Right renal cortex interstitium (tissue), 3 donors: ENCODE results near the gene CACNA2D3. TPM values are rescaled to one million over a fixed set of nuclear protein-coding genes. Genes with fewer than 3 reads are reported as not detected.

Experiments used
- DNase-seq, 3 donors: peaks; one replicate each; pipeline ENCODE4 v3.0.0-alpha.2; 2013; ENCODE audit warnings: low read depth in 3 of 3, low spot score in 2 of 3
- polyA plus RNA-seq, 3 donors: library from polyadenylated mRNA; unstranded; fragments of 120-200 nt; gene quantifications; one replicate each; pipeline ENCODE4 v1.2.1, GENCODE V29; 2013; ENCODE audit not compliant: insufficient read length in 3 of 3

CACNA2D3 gene
- polyA plus RNA-seq, 3 donors: 1.4 to 1.8 (median 1.6) TPM

DNA sequence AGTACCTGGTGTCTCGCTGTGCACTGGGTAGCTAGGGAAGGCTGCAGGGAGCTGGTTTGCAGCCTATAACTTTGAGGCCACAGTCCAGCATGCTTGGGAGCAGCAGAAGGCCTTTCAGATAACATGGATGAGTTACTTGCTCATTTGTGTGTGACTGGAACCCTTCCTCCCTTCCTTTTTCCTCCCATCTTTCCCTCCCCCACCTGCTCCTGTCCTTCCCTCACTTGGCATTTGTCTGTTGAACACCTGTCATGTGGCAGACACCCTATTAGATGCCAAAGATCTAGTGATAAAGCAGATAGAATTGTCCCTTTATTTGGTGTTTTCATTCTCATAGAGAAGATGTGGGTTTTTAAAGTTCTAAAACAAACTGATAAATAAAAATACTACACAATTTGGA, 733.9 kb downstream of the CACNA2D3 start:
- no peak for DNase-seq

DNA sequence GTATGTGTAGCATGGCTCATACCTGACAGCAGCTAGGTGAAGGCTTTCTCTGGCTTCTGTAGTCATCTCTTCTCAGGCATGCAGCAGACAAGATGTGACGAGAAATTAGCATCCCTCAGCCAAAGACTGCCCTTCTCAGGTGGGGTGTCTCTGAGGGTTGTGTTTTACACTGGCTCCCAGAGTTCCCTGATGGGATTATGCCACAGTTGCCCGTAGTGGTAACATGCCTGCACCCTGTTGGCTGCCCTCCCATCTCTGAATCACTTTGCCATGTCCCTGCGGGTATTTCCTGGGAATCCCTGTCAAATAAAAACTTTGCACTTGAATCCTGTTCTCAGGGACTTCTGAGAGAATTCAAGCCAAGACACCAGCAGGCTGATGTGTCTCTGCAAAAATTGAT, 735.0 kb downstream of the CACNA2D3 start:
- DNase-seq: no peak

DNA sequence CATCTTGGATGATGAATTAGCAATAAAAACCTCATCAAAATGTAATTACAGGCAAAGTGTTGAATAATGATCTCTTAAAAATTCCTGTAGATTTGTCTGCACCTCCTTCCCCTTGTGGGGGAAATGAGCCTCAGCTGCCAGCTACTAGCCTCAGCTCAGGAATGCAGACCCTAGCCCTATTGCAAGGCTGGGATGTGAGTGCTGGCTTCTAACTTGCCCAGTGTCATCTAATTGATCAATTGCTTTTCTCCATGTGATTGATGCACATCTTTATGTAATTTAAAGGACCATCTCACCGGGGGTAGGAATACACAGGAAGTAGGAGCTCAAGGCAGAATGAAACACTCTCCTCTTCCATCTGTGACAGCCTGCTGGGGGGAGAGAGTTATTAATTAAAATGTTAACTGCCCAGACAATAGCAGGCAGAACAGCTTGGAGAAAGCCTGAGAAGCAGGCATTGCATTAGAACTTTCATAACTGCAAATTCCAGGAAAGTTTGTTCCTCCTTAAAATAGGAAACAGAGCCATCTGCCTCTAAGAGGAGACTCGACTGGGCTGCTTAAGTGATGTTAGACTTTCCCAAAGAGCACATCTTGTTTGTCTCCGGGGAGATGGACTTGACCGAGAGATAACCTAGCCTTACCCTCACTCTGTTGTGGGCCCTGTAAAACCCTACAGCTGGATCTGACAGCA, 735.9 kb downstream of the CACNA2D3 start:
- no peak for DNase-seq

DNA sequence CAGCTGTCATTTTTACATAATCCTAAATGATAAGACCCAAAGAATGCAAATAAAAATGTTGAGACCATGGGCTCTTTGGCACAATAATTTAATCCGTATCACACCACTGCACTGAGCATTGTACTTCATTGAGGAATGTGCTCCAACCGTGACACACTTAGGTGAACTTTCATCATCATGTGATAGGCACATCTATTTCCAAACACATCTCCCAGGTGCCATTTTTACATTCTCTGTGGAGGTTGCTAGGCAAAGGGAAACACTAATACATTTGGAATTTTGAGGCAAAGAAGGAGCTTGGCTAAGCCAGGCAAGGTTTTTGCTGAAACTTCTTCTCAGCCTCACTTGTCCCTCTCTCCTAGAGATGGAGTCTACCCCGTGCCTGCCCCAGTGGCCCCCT, 736.8 kb downstream of the CACNA2D3 start:
- no peak for DNase-seq

DNA sequence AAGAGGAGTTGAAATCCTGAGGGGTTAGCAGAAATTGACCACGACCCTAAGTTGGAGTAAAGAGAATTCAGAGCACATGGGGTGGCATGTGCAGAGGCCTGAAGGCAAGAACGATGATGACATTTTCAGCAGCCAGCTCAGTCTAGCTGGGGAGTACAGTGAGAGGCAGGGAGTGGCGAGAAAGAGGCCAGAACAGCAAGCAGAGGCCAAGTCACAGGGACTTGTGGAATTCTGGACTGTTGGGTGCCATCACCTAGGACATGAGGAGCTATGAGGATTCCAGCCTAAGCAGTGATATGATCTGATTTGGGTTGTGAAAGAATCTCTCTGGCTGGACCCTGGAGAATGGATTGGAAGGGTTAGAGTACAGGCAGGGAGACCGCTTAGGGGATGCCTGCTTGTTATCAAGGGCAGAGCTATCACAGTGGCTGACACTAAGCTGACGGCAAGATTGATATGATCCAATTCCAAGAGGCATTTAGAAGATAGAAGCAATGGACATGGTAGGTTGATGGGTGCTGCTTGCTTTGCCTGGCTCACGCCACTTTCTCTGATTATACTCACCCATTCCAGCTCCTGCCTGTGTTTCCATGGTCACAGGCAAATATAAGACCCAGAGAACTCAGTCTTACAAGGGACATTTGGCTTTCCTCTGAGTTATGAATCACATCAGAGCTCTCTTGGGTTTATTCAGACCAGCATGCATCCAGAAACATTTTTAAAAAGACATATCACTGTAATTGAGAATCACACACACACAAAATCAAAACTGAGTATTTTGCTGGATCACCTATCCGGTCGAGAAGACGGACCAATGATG, 739.1 kb downstream of the CACNA2D3 start:
- DNase-seq: no peak

DNA sequence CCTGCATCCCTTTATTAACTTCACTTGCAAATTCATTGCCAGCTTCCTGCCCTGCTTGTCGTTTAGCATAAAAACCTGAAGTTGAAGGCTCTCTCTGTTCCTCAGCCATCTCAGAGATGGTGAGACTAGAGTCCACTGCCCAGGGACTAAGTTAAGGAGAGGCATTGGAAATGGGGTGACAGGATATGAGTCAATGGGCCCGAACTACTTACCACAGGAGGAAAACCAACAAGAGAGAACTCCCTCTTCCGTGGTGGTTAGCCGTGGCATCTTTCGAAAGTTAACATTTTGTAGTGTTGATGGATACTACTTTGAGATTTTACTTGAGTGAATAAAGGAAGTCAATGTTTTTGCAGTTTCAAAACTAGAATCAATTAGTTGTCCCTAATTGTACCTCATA, 740.2 kb downstream of the CACNA2D3 start:
- DNase-seq: no peak

DNA sequence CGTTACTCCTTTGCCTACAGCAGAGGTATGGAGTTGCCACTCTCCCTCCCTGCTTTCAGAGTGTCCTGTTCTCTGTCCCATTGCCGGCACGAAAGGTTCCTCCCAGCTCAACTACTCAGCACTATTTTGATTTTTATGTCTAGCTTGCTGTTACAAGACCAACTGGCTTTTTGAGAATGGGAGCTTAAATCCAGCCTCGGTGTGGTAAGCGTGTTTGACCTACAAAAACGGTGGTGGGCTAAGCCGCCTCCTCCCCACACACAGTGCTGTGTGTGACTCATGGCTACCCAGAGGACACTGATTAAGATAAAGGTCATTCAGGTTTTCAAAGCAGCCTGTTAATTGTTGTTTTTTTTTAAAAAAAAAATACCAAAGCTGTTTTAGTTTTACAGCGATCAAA, 741.0 kb downstream of the CACNA2D3 start:
- DNase-seq: no peak

DNA sequence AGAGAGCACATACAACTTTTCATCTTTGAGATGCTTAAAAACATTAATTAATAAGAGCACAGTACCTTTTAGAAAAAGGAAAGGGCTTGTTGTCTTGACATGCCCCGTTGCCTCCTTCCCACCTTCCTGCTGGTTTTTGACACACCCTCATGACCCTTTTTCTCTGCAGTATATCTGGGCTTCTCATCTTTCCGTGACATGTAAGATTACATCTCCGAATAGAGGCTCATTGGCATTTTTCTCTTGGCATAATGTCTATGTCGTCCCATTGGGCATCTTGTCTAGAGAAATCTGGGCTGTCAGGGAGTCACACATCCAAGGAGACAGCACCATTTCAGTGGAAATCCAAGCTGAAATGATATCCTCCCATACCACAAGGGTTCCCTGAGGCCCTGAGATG, 741.4 kb downstream of the CACNA2D3 start:
- no peak for DNase-seq

DNA sequence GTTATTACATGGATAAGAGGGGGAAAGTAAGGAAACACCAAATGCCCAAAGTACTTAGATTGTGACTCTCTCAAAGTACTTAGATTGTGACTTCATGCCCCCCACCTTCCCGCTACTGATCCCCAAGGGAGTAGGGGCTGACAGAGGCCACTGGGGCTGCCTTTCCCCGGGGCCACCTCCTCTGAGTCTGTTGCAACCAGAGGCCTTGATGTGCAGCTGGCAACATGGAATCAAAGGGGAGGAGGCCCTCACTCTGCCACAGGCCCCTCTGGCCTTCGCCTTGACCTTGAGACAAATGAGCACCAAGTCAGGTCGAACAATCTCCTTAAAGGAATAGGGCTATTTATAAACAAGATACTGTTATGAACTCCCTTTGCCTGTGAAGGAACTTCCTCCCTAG, 743.0 kb downstream of the CACNA2D3 start:
- DNase-seq: no peak

DNA sequence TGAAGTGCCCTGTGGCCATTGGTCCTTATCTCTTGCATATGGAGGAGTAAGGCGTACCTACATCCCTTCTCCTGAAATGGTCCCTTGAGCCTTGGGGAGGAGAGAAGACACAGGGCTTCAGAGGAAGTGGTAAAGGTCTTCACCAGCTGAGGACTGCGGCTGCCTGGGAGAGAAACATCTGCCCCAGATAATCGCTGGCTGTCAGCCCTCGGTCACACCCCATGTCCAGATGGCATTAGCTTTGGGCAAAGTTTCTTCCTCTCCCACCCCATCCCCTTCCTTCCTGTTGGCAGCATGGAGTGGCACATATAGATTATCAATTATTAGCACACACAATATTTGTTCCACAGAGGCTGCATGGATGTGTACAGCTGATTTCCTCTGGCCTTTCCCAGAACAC, 743.9 kb downstream of the CACNA2D3 start:
- DNase-seq: no peak

DNA sequence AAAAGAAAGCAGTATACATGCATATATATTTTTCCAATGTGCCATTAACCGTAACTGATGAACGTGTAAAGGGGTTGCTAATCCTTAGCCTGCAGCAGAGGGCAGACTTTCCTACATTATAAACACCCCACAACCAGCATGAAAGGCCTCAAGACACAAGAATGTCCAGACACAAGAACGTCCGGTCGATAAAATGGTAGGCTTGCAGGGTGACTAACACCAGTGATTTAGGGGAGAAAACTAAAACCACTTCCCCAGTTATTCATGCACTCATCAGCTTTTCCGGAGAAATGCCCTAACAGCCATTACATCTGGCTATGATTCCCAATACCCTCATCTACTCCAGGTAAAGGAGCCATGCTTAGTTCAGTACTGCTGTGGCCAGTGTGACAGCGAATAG, 748.1 kb downstream of the CACNA2D3 start:
- peak in 1 of 3 donors; percentile 38 for DNase-seq

DNA sequence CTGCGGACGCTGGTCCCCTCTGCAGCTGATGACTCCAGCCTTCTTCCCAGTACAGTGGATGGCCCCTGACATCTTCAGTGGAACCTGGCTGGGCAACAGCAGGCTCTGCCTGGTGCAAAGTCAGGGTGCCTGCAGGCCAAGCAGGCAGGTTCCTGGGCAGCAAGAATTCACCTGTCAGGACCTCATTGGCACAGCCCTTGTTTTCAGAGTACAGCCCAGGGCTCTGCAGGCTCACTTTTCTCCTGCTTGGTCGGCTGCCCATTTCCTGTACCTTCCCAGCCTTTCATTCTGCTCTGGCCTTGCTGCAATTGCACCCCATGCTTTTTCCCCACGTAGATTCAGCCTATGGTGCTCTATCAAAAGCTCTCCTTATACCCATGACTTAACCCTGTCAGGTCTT, 749.5 kb downstream of the CACNA2D3 start:
- DNase-seq: no peak

DNA sequence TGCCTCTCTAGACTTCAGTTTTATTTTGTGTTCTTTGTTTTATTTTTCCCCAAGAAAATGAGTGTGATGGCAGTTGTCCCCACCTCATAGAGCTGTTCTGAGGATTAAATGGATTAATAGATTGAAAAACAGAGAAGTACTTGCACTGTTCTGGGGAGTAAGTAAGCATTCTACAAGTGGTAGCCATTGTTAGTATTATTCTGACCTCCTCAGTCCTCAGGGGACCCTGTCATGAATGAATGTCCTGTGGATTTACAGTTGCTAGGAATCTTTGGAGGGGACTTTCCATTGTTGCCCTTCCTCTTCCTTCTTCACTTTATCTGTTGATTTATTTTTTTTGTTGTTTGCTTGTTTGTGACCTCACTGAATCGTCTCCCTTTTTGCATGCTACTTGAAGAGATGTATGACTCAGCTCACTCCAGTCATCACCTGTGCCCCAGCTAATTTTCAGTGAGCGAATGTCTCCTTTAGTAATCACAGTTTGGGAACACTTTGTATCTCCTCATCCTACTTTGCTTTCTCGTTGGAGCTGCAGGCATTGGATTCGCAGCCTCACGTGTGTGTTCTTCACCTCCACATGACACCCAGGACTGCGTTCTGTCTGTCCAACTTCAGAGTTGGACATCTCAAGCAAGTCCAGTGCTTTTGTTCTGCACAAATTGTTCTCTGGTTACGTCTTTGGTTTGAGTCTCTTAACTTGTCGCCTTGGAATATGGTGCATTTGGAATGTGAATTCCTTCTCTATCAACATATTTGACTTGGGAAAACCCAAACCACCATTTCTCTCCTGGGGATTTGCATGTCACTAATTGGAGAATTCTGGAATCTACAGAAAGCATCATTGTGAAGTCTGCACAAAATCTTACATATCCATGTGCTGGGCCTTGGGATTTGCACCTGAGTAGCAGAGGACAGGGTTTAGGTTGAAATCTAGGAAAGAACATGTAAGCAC, 751.0 kb downstream of the CACNA2D3 start:
- no peak for DNase-seq

DNA sequence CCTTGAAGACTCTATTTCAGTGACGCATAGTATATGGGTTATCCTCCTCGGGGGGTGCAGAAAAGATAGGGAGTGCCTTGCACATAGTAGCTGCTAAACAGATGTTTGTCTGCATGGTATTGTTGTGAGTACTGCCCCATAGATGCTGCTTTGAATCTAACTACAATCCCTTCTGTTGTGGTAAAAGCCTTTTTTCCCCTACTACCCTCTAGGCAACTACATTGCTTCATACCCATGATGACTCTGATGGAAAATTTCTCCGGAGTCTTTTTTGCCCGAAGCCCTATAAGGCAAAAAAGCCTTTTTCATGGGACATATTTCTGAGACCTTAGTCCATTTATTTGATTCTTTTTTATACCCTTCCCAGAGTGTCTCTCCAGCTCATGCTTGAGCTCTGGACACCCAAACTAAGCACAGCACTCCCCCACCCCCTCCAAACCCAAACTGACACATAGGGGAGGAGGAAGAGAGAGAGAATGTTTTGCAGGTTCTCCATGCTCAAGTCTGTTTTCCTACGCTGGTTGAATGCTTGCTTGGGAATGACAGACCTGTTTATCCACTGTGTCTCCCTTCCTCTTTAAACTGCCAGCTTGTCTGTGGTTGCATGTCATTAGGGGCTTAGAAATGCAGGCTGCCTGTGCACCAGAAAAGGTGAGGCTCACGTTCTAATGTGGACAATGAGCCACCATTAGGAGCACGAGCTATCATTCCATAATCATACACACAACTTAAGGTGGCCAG, 752.6 kb downstream of the CACNA2D3 start:
- DNase-seq: no peak

DNA sequence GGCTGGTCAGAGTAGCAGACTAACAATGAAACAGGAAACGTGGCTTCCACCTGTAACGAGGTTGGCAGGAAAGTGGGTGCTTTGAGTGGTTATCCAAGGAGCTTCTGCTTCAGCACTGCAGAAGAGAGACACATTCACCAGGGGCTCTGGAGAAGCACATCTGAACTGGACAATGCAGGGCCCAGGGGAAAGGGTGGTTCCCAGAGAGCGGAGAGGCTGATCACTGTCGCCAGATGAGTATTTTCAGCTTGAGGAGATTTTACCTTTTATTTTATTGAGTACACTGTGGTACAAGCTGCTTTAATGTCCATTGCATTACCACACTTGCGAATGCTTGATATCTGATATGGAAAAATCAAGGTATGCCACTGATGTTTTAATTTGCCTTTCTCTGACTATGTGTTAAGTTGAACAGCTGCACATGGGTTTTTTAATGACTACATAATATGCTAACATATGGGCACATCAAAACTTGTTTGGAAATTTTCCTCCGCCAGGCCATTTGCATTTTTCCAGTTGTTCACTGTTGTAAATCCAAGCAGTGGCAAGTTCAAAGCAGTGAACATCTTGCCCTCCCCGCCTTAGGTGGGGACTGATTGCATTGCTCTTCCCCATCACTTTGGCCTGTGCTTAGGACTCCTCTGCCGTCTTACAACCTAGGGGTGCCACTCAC, 753.4 kb downstream of the CACNA2D3 start:
- no peak for DNase-seq

DNA sequence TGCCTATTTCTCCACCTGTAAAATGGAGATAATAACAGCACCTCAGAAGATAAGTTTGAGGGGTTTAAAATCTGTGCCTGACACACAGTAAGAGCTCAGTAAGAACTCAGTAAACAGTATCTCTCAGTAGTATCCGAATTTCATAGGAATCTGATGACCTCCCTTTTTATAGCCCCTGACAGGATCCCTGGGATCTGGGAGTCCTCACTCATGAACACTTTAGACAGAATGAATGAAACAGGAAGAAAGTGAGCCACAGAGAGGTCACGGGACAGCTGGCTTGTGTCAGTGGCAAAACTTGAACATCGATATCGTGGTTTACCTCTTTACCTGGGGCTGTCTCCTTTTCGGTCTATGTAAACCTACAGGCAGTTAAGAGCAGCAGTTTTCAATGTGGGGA, 754.3 kb downstream of the CACNA2D3 start:
- no peak for DNase-seq

DNA sequence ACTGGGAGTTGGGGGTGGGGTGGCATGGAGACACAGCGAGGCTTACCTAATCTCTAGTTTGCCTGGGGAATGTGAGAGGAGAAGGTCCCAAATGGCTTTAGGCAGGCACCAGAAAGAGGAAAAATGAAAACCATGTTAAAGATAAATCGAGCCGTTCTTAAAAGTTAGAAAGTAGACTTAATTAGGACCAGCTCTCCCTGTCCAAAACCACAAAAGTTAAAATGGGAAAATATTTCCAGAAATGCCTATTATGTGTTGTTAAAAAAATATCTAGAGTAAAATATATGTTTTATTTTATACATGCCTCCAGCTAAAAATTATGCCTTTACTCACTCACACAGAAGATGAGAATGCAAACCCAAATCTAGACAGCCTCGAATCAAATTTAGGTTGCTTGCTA, 755.4 kb downstream of the CACNA2D3 start:
- no peak for DNase-seq

DNA sequence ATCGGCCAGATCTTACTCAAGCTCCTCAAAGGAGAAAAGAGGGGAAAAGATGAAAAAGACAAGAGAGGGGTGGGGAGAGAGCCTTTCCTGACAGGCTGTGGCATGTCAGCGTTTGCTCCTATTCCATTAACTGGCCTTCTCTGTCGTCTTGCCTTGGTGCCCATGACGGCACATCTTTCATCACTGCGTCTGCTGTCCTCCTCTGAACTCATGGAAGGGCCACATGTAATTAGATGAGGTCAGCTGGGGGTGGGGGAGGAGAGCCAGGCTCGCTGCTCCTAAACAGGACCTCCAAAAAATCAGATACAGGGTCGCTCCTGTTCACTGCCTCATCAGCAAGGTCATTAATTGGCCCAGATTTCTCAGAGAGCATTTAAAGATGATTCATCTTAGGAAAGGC, 755.8 kb downstream of the CACNA2D3 start:
- no peak for DNase-seq

DNA sequence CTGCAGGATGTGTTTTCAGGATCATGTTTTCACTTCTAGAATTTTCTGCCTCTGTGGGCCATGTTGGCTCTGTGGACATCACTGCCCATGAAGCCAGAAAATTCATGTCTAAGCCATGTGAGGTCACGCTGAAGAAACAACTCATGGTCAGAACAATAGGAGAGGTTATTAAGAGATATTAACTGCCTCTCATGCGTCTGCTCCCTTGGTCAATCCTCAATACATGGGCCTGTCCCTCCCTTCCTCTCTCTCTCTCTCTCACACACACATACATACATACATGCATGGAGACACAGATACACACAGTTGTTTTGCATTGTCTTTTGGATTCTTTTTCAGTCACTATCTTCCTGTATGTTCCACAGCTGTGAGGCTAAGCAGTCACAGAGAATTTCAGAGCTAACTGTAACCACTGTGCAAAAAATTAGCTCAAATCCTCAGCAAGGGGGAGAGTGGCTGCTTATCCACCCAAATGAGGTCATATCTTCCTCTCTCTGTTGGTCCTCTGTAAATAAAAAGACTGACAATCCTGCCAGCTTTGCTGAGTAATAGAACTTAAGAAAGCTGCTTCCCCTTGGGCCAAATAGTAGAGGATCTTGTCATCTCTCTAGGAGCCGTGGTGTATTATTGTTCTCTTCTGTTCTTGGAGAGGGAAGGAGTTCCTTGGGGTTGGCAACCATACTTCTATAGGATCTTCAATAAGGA, 759.9 kb downstream of the CACNA2D3 start:
- no peak for DNase-seq
